ENCODE data around the gene OSGIN1.

DNA sequence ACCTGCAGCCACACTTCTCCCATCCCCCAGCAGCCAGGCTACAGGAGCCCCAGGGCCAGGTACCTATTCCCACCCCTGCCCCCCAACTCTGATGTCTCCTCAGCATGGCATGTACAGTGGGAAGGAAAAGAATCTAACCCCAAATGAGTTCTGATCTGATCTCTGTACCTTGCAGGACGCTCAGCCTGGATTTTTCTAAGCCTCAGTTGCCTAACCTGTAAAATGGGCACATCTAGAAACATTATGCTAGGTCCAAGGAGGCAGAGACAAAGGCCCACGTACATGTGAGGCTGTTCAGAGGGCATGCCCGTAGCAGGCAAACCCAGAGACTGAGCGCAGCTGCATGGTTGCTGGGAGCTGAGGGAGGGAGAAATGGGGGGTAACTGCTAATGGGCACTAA, 54.5 kb downstream of the OSGIN1 start:
- TF ChIP-seq, protein P1, sequence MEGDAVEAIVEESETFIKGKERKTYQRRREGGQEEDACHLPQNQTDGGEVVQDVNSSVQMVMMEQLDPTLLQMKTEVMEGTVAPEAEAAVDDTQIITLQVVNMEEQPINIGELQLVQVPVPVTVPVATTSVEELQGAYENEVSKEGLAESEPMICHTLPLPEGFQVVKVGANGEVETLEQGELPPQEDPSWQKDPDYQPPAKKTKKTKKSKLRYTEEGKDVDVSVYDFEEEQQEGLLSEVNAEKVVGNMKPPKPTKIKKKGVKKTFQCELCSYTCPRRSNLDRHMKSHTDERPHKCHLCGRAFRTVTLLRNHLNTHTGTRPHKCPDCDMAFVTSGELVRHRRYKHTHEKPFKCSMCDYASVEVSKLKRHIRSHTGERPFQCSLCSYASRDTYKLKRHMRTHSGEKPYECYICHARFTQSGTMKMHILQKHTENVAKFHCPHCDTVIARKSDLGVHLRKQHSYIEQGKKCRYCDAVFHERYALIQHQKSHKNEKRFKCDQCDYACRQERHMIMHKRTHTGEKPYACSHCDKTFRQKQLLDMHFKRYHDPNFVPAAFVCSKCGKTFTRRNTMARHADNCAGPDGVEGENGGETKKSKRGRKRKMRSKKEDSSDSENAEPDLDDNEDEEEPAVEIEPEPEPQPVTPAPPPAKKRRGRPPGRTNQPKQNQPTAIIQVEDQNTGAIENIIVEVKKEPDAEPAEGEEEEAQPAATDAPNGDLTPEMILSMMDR (IDR thresholded peaks at IDR 0.05): no peak
- TF ChIP-seq POLR2A (IDR thresholded peaks at IDR 0.05): no peak

Measured in ovary (tissue), 3 donors.